ENCODE results near the gene SGSH.

SGSH gene

DNA sequence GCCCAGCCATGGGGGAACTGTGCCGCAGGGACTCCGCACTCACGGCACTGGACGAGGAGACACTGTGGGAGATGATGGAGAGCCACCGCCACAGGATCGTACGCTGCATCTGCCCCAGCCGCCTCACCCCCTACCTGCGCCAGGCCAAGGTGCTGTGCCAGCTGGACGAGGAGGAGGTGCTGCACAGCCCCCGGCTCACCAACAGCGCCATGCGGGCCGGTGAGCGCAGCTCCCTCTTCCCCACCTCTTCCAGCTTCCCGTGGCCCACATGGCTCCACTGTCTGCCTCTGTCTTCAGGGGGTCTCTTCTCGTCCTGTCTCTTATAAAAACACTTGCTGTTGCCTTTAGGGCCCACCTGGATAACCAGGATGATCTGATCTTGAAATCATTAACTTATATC is 38.7 kb downstream of the SGSH start:
- no peak for TF ChIP-seq CSDC2 (CRISPR knock-in tag; IDR thresholded peaks at IDR 0.05)
- TF ChIP-seq, protein P1, sequence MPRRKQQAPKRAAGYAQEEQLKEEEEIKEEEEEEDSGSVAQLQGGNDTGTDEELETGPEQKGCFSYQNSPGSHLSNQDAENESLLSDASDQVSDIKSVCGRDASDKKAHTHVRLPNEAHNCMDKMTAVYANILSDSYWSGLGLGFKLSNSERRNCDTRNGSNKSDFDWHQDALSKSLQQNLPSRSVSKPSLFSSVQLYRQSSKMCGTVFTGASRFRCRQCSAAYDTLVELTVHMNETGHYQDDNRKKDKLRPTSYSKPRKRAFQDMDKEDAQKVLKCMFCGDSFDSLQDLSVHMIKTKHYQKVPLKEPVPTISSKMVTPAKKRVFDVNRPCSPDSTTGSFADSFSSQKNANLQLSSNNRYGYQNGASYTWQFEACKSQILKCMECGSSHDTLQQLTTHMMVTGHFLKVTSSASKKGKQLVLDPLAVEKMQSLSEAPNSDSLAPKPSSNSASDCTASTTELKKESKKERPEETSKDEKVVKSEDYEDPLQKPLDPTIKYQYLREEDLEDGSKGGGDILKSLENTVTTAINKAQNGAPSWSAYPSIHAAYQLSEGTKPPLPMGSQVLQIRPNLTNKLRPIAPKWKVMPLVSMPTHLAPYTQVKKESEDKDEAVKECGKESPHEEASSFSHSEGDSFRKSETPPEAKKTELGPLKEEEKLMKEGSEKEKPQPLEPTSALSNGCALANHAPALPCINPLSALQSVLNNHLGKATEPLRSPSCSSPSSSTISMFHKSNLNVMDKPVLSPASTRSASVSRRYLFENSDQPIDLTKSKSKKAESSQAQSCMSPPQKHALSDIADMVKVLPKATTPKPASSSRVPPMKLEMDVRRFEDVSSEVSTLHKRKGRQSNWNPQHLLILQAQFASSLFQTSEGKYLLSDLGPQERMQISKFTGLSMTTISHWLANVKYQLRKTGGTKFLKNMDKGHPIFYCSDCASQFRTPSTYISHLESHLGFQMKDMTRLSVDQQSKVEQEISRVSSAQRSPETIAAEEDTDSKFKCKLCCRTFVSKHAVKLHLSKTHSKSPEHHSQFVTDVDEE (CRISPR knock-in tag; IDR thresholded peaks at IDR 0.05), result no peak
- no peak for TF ChIP-seq PPARA (CRISPR knock-in tag; IDR thresholded peaks at IDR 0.05; ENCODE audit: borderline replicate concordance)
- no peak for TF ChIP-seq ZC3H10 (CRISPR knock-in tag; IDR thresholded peaks at IDR 0.05)
- TF ChIP-seq, protein P2, sequence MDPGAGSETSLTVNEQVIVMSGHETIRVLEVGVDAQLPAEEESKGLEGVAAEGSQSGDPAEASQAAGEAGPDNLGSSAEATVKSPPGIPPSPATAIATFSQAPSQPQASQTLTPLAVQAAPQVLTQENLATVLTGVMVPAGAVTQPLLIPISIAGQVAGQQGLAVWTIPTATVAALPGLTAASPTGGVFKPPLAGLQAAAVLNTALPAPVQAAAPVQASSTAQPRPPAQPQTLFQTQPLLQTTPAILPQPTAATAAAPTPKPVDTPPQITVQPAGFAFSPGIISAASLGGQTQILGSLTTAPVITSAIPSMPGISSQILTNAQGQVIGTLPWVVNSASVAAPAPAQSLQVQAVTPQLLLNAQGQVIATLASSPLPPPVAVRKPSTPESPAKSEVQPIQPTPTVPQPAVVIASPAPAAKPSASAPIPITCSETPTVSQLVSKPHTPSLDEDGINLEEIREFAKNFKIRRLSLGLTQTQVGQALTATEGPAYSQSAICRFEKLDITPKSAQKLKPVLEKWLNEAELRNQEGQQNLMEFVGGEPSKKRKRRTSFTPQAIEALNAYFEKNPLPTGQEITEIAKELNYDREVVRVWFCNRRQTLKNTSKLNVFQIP (CRISPR knock-in tag; IDR thresholded peaks at IDR 0.05; ENCODE audit: borderline replicate concordance, low read depth), result no peak
- TF ChIP-seq, protein P3, sequence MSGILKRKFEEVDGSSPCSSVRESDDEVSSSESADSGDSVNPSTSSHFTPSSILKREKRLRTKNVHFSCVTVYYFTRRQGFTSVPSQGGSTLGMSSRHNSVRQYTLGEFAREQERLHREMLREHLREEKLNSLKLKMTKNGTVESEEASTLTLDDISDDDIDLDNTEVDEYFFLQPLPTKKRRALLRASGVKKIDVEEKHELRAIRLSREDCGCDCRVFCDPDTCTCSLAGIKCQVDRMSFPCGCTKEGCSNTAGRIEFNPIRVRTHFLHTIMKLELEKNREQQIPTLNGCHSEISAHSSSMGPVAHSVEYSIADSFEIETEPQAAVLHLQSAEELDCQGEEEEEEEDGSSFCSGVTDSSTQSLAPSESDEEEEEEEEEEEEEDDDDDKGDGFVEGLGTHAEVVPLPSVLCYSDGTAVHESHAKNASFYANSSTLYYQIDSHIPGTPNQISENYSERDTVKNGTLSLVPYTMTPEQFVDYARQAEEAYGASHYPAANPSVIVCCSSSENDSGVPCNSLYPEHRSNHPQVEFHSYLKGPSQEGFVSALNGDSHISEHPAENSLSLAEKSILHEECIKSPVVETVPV (CRISPR knock-in tag; IDR thresholded peaks at IDR 0.05), result no peak
- TF ChIP-seq OSR1 (CRISPR knock-in tag; IDR thresholded peaks at IDR 0.05), result no peak
- TF ChIP-seq ISL1 (CRISPR knock-in tag; IDR thresholded peaks at IDR 0.05), result no peak
- TF ChIP-seq TOX (CRISPR knock-in tag; IDR thresholded peaks at IDR 0.05; ENCODE audit: borderline replicate concordance), result no peak
- no peak for TF ChIP-seq ZNF565 (CRISPR knock-in tag; conservative IDR thresholded peaks at IDR 0.05; ENCODE audit: low read depth)
- TF ChIP-seq ZNF70 (CRISPR knock-in tag; IDR thresholded peaks at IDR 0.05), result no peak
- TF ChIP-seq ESRRG (CRISPR knock-in tag; IDR thresholded peaks at IDR 0.05), result no peak
- no peak for TF ChIP-seq BACH2 (CRISPR knock-in tag; IDR thresholded peaks at IDR 0.05; ENCODE audit: borderline replicate concordance)
- TF ChIP-seq ZNF8 (CRISPR knock-in tag; IDR thresholded peaks at IDR 0.05), result no peak
- TF ChIP-seq ZFP3 (CRISPR knock-in tag; IDR thresholded peaks at IDR 0.05), result no peak
- TF ChIP-seq, protein P4, sequence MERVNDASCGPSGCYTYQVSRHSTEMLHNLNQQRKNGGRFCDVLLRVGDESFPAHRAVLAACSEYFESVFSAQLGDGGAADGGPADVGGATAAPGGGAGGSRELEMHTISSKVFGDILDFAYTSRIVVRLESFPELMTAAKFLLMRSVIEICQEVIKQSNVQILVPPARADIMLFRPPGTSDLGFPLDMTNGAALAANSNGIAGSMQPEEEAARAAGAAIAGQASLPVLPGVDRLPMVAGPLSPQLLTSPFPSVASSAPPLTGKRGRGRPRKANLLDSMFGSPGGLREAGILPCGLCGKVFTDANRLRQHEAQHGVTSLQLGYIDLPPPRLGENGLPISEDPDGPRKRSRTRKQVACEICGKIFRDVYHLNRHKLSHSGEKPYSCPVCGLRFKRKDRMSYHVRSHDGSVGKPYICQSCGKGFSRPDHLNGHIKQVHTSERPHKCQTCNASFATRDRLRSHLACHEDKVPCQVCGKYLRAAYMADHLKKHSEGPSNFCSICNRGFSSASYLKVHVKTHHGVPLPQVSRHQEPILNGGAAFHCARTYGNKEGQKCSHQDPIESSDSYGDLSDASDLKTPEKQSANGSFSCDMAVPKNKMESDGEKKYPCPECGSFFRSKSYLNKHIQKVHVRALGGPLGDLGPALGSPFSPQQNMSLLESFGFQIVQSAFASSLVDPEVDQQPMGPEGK (CRISPR knock-in tag; IDR thresholded peaks at IDR 0.05; ENCODE audit: borderline replicate concordance), result no peak
- no peak for TF ChIP-seq TCF4 (CRISPR knock-in tag; IDR thresholded peaks at IDR 0.05; ENCODE audit: borderline replicate concordance)
- TF ChIP-seq ZFP30 (CRISPR knock-in tag; IDR thresholded peaks at IDR 0.05), result no peak
- no peak for TF ChIP-seq ARNTL (CRISPR knock-in tag; IDR thresholded peaks at IDR 0.05; ENCODE audit: borderline replicate concordance, low read depth)
- no peak for ATAC-seq

DNA sequence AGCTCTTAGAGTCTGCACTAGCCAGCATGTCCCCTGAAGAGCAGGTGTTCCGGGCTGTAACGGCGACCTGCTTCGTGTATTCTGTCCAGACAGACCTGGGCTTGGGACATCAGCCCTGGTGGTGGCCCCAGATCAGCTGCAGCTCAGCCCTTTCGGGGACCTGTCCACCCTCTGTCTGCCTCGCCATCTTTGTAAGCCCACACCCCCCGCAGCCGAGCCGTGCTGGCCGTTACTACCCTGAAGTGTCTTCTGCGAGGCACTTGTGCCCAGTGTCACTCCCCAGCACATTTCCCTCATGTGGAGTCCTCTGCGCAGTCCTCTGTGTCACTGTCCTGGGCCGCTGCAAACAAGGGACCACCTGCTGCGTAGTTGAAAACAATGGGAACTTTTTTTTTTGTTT is 39.9 kb downstream of the SGSH start:
- no peak for ATAC-seq
- TF ChIP-seq ZFP3 (CRISPR knock-in tag; IDR thresholded peaks at IDR 0.05) (no peak), ESRRG (CRISPR knock-in tag; IDR thresholded peaks at IDR 0.05) (no peak), ZNF70 (CRISPR knock-in tag; IDR thresholded peaks at IDR 0.05) (no peak), PPARA (CRISPR knock-in tag; IDR thresholded peaks at IDR 0.05; ENCODE audit: borderline replicate concordance) (no peak), ZFP30 (CRISPR knock-in tag; IDR thresholded peaks at IDR 0.05) (no peak), TCF4 (CRISPR knock-in tag; IDR thresholded peaks at IDR 0.05; ENCODE audit: borderline replicate concordance) (no peak), ZNF8 (CRISPR knock-in tag; IDR thresholded peaks at IDR 0.05) (no peak), ARNTL (CRISPR knock-in tag; IDR thresholded peaks at IDR 0.05; ENCODE audit: borderline replicate concordance, low read depth) (no peak), ZC3H10 (CRISPR knock-in tag; IDR thresholded peaks at IDR 0.05) (no peak), GLIS3 (CRISPR knock-in tag; IDR thresholded peaks at IDR 0.05) (no peak), RARB (CRISPR knock-in tag; IDR thresholded peaks at IDR 0.05) (no peak), TOX (CRISPR knock-in tag; IDR thresholded peaks at IDR 0.05; ENCODE audit: borderline replicate concordance) (no peak), ISL1 (CRISPR knock-in tag; IDR thresholded peaks at IDR 0.05) (no peak)
- TF ChIP-seq, protein P5, sequence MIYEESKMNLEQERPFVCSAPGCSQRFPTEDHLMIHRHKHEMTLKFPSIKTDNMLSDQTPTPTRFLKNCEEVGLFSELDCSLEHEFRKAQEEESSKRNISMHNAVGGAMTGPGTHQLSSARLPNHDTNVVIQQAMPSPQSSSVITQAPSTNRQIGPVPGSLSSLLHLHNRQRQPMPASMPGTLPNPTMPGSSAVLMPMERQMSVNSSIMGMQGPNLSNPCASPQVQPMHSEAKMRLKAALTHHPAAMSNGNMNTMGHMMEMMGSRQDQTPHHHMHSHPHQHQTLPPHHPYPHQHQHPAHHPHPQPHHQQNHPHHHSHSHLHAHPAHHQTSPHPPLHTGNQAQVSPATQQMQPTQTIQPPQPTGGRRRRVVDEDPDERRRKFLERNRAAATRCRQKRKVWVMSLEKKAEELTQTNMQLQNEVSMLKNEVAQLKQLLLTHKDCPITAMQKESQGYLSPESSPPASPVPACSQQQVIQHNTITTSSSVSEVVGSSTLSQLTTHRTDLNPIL (CRISPR knock-in tag; IDR thresholded peaks at IDR 0.05; ENCODE audit: low read depth), result no peak
- TF ChIP-seq, protein P1 (CRISPR knock-in tag; IDR thresholded peaks at IDR 0.05), result no peak
- TF ChIP-seq, protein P2 (CRISPR knock-in tag; IDR thresholded peaks at IDR 0.05; ENCODE audit: borderline replicate concordance, low read depth), result no peak
- TF ChIP-seq, protein P4 (CRISPR knock-in tag; IDR thresholded peaks at IDR 0.05; ENCODE audit: borderline replicate concordance), result no peak

Measured in SK-N-SH treated with all-trans-retinoic acid at 6 μM for 48 hours (cell line).